Suprapubic skin (tissue), 4 donors: ENCODE measurements around the gene PKP3. TPM values are rescaled to one million over a fixed set of nuclear protein-coding genes. Genes with fewer than 3 reads are reported as not detected.

ENCODE experiments used
- DNase-seq, 2 donors: peaks; one replicate each; pipeline ENCODE4 v3.0.0-alpha.2; 2019; ENCODE audit warnings: low spot score in 2 of 2
- H3K27ac ChIP-seq: fragments of 200-600 bp; sonication (generic); one replicate; pipeline ENCODE4 v1.5.1; 2019
- H3K27me3 ChIP-seq: fragments of 200-600 bp; sonication (generic); one replicate; pipeline ENCODE4 v1.5.1; 2019
- H3K36me3 ChIP-seq: fragments of 200-600 bp; sonication (generic); one replicate; pipeline ENCODE4 v1.5.1; 2019
- H3K4me1 ChIP-seq: fragments of 200-600 bp; sonication (generic); one replicate; pipeline ENCODE4 v1.5.1; 2019
- H3K4me3 ChIP-seq: fragments of 200-600 bp; sonication (generic); one replicate; pipeline ENCODE4 v1.5.1; 2019; ENCODE audit warnings: mild to moderate bottlenecking
- H3K9me3 ChIP-seq: fragments of 200-600 bp; sonication (generic); one replicate; pipeline ENCODE4 v1.5.1; 2019
- CTCF ChIP-seq, 2 donors: fragments of 200-600 bp in 1 of 2; fragments of 450-650 bp in 1 of 2; sonication (generic) in 1 of 2; IDR thresholded peaks; one replicate each; pipeline ENCODE4 v1.5.1; 2016 to 2019; ENCODE audit warnings: antibody characterized with exemption in 2 of 2, mild to moderate bottlenecking in 1 of 2, moderate library complexity in 1 of 2
- EP300 ChIP-seq: sonication (generic); formaldehyde crosslinking; IDR thresholded peaks from one replicate; pipeline ENCODE4 v1.6.1; 2017; ENCODE audit warnings: antibody characterized with exemption
- POLR2A ChIP-seq, 2 donors: fragments of 450-650 bp; IDR thresholded peaks; one replicate each; pipeline ENCODE4 v1.6.1; 2017; ENCODE audit warnings: antibody characterized with exemption in 2 of 2, mild to moderate bottlenecking in 2 of 2, moderate library complexity in 2 of 2
- POLR2AphosphoS5 ChIP-seq, 3 donors: sonication (generic); formaldehyde crosslinking; IDR thresholded peaks; one replicate each; pipeline ENCODE4 v1.6.1; 2017; ENCODE audit warnings: antibody characterized with exemption in 3 of 3
- WGBS: methylation state at CpG from one replicate; pipeline ENCODE4 v1.1.5; 2018; 5-methylcytosine and 5-hydroxymethylcytosine counted together
- total RNA-seq, 4 donors: library from RNA; depleted of rRNA; stranded (reverse); fragments of >200 nt; gene quantifications; one replicate each; pipeline ENCODE4 v1.1.0, GENCODE V29; 2016

The PKP3 gene
- total RNA-seq, 4 donors from 2014 or later, result 318 to 486 (median 428) TPM

GRCh38 chr11:429931-430456 is 36.0 kb downstream of the PKP3 start:
- no peak overlapping the region for H3K27ac ChIP-seq
- H3K36me3 ChIP-seq, result peaks cover 5% of the 10 kb centered on the region
- no peak for TF ChIP-seq EP300
- TF ChIP-seq POLR2AphosphoS5 (IDR thresholded peaks at IDR 0.05), result no peak
- no peak for TF ChIP-seq POLR2A (IDR thresholded peaks at IDR 0.05)
- no peak for TF ChIP-seq CTCF (IDR thresholded peaks at IDR 0.05)
- no peaks in the 10 kb centered on the region for H3K27me3 ChIP-seq
- no peak for DNase-seq
- H3K4me1 ChIP-seq, result no peaks in the 10 kb centered on the region
- no CpG with 5 or more reads among the region's 25 CpGs for WGBS
- no peak overlapping the region for H3K4me3 ChIP-seq
- no peaks in the 10 kb centered on the region for H3K9me3 ChIP-seq

- 82% methylated on average over 6 of the region's 13 CpGs for WGBS
- no peak for TF ChIP-seq CTCF (IDR thresholded peaks at IDR 0.05)
- no peak for TF ChIP-seq EP300
- TF ChIP-seq POLR2A (IDR thresholded peaks at IDR 0.05), result no peak
- TF ChIP-seq POLR2AphosphoS5 (IDR thresholded peaks at IDR 0.05), result no peak
- Histone ChIP-seq H3K27ac (no peak overlapping the region), H3K4me1 (no peaks in the 10 kb centered on the region), H3K36me3 (peaks cover 5% of the 10 kb centered on the region), H3K27me3 (no peaks in the 10 kb centered on the region), H3K9me3 (no peaks in the 10 kb centered on the region), H3K4me3 (no peak overlapping the region)
- DNase-seq, result no peak
Measured at GRCh38 chr11:431921-432320, 37.9 kb downstream of the PKP3 start.

- Histone ChIP-seq H3K27me3 (no peaks in the 10 kb centered on the region), H3K27ac (no peak overlapping the region), H3K4me1 (no peaks in the 10 kb centered on the region), H3K4me3 (no peak overlapping the region), H3K36me3 (peaks cover 5% of the 10 kb centered on the region), H3K9me3 (no peaks in the 10 kb centered on the region)
- no peak for DNase-seq
- WGBS, result 93% methylated on average over 15 of the region's 20 CpGs
- TF ChIP-seq CTCF (IDR thresholded peaks at IDR 0.05) (no peak), EP300 (no peak), POLR2AphosphoS5 (IDR thresholded peaks at IDR 0.05) (no peak), POLR2A (IDR thresholded peaks at IDR 0.05) (no peak)
Measured at GRCh38 chr11:432501-433100, 38.6 kb downstream of the PKP3 start.

GRCh38 chr11:433111-433510 is 39.1 kb downstream of the PKP3 start:
- no peak overlapping the region for H3K4me3 ChIP-seq
- H3K9me3 ChIP-seq, result no peaks in the 10 kb centered on the region
- no peak for DNase-seq
- no peak overlapping the region for H3K27ac ChIP-seq
- H3K27me3 ChIP-seq, result no peaks in the 10 kb centered on the region
- WGBS, result 87% methylated on average over 12 of the region's 17 CpGs
- TF ChIP-seq POLR2A (IDR thresholded peaks at IDR 0.05), result no peak
- no peak for TF ChIP-seq CTCF (IDR thresholded peaks at IDR 0.05)
- no peak for TF ChIP-seq POLR2AphosphoS5 (IDR thresholded peaks at IDR 0.05)
- TF ChIP-seq EP300, result no peak
- no peaks in the 10 kb centered on the region for H3K4me1 ChIP-seq
- H3K36me3 ChIP-seq, result peaks cover 5% of the 10 kb centered on the region

GRCh38 chr11:433641-434040 is 39.6 kb downstream of the PKP3 start:
- H3K9me3 ChIP-seq, result no peaks in the 10 kb centered on the region
- no peaks in the 10 kb centered on the region for H3K4me1 ChIP-seq
- no peak overlapping the region for H3K4me3 ChIP-seq
- H3K36me3 ChIP-seq, result no peaks in the 10 kb centered on the region
- H3K27ac ChIP-seq, result no peak overlapping the region
- TF ChIP-seq POLR2AphosphoS5 (IDR thresholded peaks at IDR 0.05), result no peak
- no peak for TF ChIP-seq EP300
- no peaks in the 10 kb centered on the region for H3K27me3 ChIP-seq
- no peak for DNase-seq
- WGBS, result 91% methylated on average over 8 of the region's 20 CpGs
